AG09319 (cell line): ENCODE results near the gene FLVCR1.
A peak's percentile ranks its signal among the peaks of the same experiment; 100 is the strongest.

Experiments used
- DNase-seq: peaks from one replicate; pipeline ENCODE4 v3.0.0-alpha.2; 2010; ENCODE audit warnings: low read depth; ENCODE audit errors: extremely low read depth
- TF ChIP-seq, protein P1 (sequence below): IDR thresholded peaks from 2 replicates; pipeline ENCODE4 v1.5.1; 2011; ENCODE audit warnings: low read depth, mild to moderate bottlenecking, inconsistent platforms, low read length, moderate library complexity

FLVCR1 gene

GRCh38 chr1:212857992-212858460, at the start of gene FLVCR1:
TSS of gene FLVCR1 (plus strand) at chr1:212858275. CDS start at chr1:212858453, 178 bp downstream.
- peak; percentile 73 for DNase-seq
- TF ChIP-seq, protein P1, sequence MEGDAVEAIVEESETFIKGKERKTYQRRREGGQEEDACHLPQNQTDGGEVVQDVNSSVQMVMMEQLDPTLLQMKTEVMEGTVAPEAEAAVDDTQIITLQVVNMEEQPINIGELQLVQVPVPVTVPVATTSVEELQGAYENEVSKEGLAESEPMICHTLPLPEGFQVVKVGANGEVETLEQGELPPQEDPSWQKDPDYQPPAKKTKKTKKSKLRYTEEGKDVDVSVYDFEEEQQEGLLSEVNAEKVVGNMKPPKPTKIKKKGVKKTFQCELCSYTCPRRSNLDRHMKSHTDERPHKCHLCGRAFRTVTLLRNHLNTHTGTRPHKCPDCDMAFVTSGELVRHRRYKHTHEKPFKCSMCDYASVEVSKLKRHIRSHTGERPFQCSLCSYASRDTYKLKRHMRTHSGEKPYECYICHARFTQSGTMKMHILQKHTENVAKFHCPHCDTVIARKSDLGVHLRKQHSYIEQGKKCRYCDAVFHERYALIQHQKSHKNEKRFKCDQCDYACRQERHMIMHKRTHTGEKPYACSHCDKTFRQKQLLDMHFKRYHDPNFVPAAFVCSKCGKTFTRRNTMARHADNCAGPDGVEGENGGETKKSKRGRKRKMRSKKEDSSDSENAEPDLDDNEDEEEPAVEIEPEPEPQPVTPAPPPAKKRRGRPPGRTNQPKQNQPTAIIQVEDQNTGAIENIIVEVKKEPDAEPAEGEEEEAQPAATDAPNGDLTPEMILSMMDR = no peak

DNA sequence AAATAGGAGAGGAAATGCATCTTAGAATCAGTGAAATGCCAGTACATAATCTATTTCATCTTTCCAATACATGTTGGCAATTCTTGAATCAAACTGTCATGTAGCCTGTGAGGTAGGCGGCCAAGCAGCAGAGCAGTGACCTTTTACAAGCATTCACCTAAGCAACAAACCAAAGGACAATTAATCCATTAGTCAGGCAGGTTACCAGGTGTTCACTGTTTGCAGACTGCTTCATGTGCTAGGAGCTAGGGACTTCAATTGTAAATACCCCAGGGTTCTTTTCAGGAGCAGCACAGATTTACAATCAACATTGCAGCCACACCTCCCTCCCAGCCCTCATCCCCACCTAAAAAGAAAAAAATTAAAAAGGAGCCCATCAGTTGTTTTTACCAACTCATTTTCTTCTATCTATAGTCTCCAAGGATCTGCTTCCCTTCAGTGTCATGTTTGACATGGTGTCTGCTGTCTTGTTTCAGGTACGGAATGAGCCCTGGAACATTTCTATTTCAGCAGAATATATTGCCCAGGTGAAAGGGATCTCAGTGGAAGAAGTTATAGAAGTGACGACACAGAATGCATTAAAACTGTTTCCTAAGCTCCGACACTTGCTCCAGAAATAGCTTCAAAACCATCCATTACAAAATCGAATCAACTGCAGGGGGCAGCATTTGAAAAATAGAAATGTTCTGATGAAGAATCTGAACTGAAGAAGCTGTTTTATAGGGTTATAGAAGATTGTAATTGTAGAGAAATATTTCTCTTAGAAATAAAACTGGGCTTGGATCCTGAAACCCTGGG, 43.3 kb upstream of the FLVCR1 start:
- DNase-seq = no peak
- TF ChIP-seq, protein P1 = peak; percentile 21

- DNase-seq = no peak
- TF ChIP-seq, protein P1 = no peak
Measured at GRCh38 chr1:212816567-212817278, 41.4 kb upstream of the FLVCR1 start.

DNA sequence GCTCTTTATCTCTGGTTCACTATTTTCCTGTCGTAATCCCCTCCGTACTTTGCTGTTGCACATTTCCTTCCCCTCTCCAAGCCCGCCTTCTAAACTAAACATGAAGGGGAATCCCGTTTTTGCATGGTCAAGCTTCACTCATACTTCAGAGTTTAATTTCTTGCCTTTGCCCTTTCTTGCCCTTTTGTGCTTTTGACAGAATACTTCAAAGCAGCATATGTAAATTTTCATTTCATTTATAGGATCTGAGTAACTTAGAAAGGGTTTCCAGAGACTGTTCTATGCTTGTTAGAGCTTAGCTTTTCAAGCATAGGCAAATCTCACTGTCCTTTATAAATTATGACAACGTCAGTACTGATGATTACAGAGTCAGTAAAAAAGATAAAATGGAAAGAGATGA, 38.3 kb upstream of the FLVCR1 start:
- DNase-seq = no peak

GRCh38 chr1:212820969-212821368, 37.1 kb upstream of the FLVCR1 start:
- no peak for DNase-seq
- TF ChIP-seq, protein P1 = no peak

More for the DNA sequence above, 38.3 kb upstream of the FLVCR1 start:
- TF ChIP-seq, protein P1 = no peak

DNA sequence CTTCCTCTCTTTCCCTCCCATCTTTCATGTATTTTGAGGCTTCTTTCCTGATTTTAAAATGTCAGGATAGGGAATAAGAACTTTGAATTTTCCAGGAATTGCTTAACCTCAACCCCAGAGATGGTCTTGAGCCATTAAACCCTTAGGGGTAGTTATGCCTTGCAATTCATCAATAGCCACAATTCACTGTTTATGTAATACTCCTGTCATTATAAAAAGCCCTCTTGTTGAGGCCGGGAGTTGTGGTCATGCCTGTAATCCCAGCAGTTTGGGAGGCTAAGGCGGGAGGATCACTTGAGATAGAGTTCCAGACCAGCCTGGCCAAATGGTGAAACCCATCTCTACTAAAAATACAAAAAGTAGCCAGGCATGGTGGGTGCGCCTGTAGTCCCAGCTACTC, 35.1 kb upstream of the FLVCR1 start:
- no peak for DNase-seq
- TF ChIP-seq, protein P1 = no peak

GRCh38 chr1:212824201-212824600, 33.9 kb upstream of the FLVCR1 start:
- TF ChIP-seq, protein P1 = no peak
- DNase-seq = no peak
